ENCODE measurements around the gene POLE.

- TF ChIP-seq JUND (IDR thresholded peaks at IDR 0.05) (no peak), CTCF (IDR thresholded peaks at IDR 0.05; ENCODE audit: low read depth, low read length, missing input control) (no peak), RAD21 (IDR thresholded peaks at IDR 0.05) (no peak), REST (IDR thresholded peaks at IDR 0.05) (no peak), YY1 (IDR thresholded peaks at IDR 0.05) (no peak), FOXA2 (IDR thresholded peaks at IDR 0.05) (no peak), FOXA1 (IDR thresholded peaks at IDR 0.05) (no peak), TAF1 (conservative IDR thresholded peaks at IDR 0.05) (no peak), GABPA (IDR thresholded peaks at IDR 0.05 in 1 of 2, conservative IDR thresholded peaks at IDR 0.05 in 1 of 2) (no peak), RXRA (IDR thresholded peaks at IDR 0.05) (no peak)
- TF ChIP-seq, protein P1, sequence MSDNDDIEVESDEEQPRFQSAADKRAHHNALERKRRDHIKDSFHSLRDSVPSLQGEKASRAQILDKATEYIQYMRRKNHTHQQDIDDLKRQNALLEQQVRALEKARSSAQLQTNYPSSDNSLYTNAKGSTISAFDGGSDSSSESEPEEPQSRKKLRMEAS (IDR thresholded peaks at IDR 0.05): no peak
- TF ChIP-seq, protein P2, sequence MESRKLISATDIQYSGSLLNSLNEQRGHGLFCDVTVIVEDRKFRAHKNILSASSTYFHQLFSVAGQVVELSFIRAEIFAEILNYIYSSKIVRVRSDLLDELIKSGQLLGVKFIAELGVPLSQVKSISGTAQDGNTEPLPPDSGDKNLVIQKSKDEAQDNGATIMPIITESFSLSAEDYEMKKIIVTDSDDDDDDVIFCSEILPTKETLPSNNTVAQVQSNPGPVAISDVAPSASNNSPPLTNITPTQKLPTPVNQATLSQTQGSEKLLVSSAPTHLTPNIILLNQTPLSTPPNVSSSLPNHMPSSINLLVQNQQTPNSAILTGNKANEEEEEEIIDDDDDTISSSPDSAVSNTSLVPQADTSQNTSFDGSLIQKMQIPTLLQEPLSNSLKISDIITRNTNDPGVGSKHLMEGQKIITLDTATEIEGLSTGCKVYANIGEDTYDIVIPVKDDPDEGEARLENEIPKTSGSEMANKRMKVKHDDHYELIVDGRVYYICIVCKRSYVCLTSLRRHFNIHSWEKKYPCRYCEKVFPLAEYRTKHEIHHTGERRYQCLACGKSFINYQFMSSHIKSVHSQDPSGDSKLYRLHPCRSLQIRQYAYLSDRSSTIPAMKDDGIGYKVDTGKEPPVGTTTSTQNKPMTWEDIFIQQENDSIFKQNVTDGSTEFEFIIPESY (IDR thresholded peaks at IDR 0.05): no peak
- TF ChIP-seq, protein P3, sequence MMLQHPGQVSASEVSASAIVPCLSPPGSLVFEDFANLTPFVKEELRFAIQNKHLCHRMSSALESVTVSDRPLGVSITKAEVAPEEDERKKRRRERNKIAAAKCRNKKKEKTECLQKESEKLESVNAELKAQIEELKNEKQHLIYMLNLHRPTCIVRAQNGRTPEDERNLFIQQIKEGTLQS (IDR thresholded peaks at IDR 0.05): no peak
Observed at GRCh38 chr12:132614029-132614428, 73.1 kb downstream of the POLE start.
